Epithelial cell of esophagus (primary cell): ENCODE measurements around the gene TMEM107.
A peak's percentile ranks its signal among the peaks of the same experiment; 100 is the strongest.

Experiments used
- DNase-seq: peaks from one replicate; pipeline ENCODE4 v3.0.0; 2010; ENCODE audit warnings: low read depth
- H3K4me3 ChIP-seq: 2 replicates; pipeline ENCODE4 v1.5.1; 2011; ENCODE audit warnings: mild to moderate bottlenecking, low read length, control low read depth
- CTCF ChIP-seq: IDR thresholded peaks from 2 replicates; pipeline ENCODE4 v1.5.1; 2011; ENCODE audit warnings: low read depth, mild to moderate bottlenecking, low read length, control low read depth, inconsistent platforms; ENCODE audit not compliant: insufficient read depth; ENCODE audit errors: missing control alignments

TMEM107 gene

DNA sequence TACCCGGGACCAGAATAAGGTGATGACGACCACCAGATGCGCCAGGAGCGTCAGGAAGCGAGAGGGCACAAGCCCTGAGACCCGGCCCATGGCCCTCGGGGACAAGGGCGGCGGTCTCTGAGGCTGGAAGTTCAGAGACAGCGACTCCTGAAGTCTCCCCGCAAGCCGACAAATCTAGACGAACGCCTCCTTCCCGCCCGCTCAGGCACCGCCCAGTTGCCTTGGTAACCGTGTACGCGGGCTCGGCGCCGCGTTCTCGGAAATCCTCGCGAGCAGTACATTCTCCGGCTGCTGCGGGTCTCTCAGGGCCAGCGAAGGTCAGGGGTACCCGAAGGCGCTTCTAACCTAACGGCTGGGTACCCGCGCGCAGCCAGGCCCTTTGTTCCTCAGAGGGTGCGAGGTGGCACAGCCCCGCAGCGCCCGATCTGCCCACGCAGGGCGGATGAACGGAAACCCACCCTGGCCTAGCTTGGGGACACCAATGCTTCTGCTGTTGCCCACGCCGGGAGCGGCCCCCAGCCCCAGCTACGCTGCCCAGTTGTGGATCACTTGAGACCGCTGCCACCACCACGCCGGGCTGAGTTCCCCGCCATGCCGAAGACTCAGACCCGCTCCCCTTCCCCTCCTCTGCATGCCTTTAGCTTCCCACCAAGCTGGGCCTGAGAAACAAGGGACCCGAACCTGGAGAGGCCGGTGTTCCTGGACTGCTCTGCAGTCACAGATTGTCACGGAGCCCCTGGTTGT lies at the start of gene TMEM107:
TSS of gene TMEM107 (minus strand) at position 184 of the 744 bp plus-strand sequence. CDS start at position 90, 94 bp downstream.
- TF ChIP-seq CTCF, result no peak
- peak within 1 kb of the TSS; percentile 80 for H3K4me3 ChIP-seq
- DNase-seq, result peak; percentile 89

- no peak for TF ChIP-seq CTCF
- no peak overlapping the region for H3K4me3 ChIP-seq
- DNase-seq, result no peak
These were observed 49.0 kb upstream of the TMEM107 start for GRCh38 chr17:8224891-8225812.

GRCh38 chr17:8223356-8224126 lies 47.4 kb upstream of the TMEM107 start:
- TF ChIP-seq CTCF, result no peak
- DNase-seq, result peak; percentile 49
- H3K4me3 ChIP-seq, result peak overlapping the region; percentile 93

GRCh38 chr17:8222630-8223355 lies 46.6 kb upstream of the TMEM107 start:
- peak; percentile 93 for DNase-seq
- H3K4me3 ChIP-seq, result peak overlapping the region; percentile 93
- no peak for TF ChIP-seq CTCF

DNA sequence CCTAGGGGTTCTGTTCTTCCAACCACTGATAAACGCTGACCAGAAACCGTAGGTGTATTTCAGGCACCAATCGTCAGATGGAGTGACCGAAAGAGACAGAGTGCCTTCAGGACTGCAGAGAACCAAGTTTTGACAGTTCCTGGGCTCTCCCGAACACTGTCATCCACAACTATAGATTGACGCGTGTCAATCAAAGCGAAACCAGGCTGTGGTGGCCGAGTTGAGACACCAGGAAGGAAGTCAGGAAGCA lies 46.1 kb upstream of the TMEM107 start:
- no peak for DNase-seq
- no peak for TF ChIP-seq CTCF
- peak overlapping the region; percentile 93 for H3K4me3 ChIP-seq

DNA sequence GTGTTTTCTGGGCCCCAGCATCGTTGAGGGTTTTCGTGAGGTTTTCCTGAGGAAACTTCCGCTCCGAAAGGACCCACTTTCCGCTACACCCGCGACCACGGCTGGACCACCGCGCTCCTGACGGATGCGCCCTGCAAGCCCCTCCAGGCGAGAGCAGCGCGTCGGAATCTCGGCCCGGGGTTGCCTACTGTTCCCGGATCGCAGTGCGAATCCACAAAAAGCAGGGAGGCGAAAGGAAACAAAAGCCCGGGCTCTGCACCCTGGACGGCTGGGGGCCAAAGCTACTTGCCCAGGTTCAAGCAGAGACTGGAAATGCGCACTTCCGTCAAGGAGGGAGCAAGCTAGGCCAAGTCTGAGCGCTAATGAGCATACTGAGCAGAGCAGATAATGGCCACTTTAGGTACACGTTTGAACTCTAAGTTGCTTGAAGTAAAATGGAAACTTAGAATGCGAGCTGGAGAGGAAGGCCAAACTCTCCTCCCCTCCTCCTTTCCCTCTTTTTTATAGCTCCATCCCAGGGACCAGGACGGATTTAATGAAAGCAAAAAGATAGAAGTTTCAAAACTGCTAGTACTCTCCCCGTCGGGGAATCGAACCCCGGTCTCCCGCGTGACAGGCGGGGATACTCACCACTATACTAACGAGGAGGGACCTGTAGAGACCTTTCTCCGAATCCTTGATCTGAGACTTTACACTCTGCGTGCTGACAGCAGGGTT lies 45.6 kb upstream of the TMEM107 start:
- TF ChIP-seq CTCF, result no peak
- peak overlapping the region; percentile 93 for H3K4me3 ChIP-seq
- DNase-seq, result peak; percentile 79
